ENCODE results near the gene MAP4K4. TPM values are rescaled to one million over a fixed set of nuclear protein-coding genes. Genes with fewer than 3 reads are reported as not detected.

The MAP4K4 gene
- total and polyA plus RNA-seq, 2 donors from 2014 or later, result 8.4 to 62.8 TPM

GRCh38 chr2:101775636-101776035 is 78.1 kb downstream of the MAP4K4 start:
- Histone ChIP-seq H3K9ac (ENCODE audit: low read length in 3 of 3) (peak overlapping the region in 1 of 3 donors; percentile 24), H3K4me1 (ENCODE audit: control insufficient read depth in 2 of 3, insufficient read depth in 2 of 3, low read depth in 1 of 3, low read length in 3 of 3) (peaks cover 0 to 22% (median 21%) of the 10 kb centered on the region in 3 donors), H3K9me3 (ENCODE audit: control insufficient read depth in 2 of 3, insufficient read depth in 1 of 3, low read length in 3 of 3) (no peaks in the 10 kb centered on the region), H3K4me3 (ENCODE audit: low read length in 3 of 3) (no peak overlapping the region), H3K36me3 (ENCODE audit: control insufficient read depth in 2 of 3, insufficient read depth in 3 of 3, low read length in 3 of 3) (no peaks in the 10 kb centered on the region), H3K27me3 (ENCODE audit: control insufficient read depth, insufficient read depth, low read length) (no peaks in the 10 kb centered on the region), H3K27ac (ENCODE audit: low read depth in 2 of 2, low read length in 2 of 2) (no peak overlapping the region)
- DNase-seq (peak in 1 of 5 donors; percentile 17), FAIRE-seq (no peak)
- intact Hi-C loops (cut with DNase I), result no loop called here
- TF ChIP-seq, protein P1, sequence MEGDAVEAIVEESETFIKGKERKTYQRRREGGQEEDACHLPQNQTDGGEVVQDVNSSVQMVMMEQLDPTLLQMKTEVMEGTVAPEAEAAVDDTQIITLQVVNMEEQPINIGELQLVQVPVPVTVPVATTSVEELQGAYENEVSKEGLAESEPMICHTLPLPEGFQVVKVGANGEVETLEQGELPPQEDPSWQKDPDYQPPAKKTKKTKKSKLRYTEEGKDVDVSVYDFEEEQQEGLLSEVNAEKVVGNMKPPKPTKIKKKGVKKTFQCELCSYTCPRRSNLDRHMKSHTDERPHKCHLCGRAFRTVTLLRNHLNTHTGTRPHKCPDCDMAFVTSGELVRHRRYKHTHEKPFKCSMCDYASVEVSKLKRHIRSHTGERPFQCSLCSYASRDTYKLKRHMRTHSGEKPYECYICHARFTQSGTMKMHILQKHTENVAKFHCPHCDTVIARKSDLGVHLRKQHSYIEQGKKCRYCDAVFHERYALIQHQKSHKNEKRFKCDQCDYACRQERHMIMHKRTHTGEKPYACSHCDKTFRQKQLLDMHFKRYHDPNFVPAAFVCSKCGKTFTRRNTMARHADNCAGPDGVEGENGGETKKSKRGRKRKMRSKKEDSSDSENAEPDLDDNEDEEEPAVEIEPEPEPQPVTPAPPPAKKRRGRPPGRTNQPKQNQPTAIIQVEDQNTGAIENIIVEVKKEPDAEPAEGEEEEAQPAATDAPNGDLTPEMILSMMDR (IDR thresholded peaks at IDR 0.05; ENCODE audit: borderline replicate concordance, extremely low read depth, insufficient read depth), result no peak

- DNase-seq (peak in 3 of 5 donors; percentile 34 to 50 (median 46)), FAIRE-seq (no peak)
- Histone ChIP-seq H3K27ac (ENCODE audit: low read depth in 2 of 2, low read length in 2 of 2) (no peak overlapping the region), H3K27me3 (ENCODE audit: control insufficient read depth, insufficient read depth, low read length) (no peaks in the 10 kb centered on the region), H3K9ac (ENCODE audit: low read length in 3 of 3) (no peak overlapping the region), H3K9me3 (ENCODE audit: control insufficient read depth in 2 of 3, insufficient read depth in 1 of 3, low read length in 3 of 3) (no peaks in the 10 kb centered on the region), H3K4me1 (ENCODE audit: control insufficient read depth in 2 of 3, insufficient read depth in 2 of 3, low read depth in 1 of 3, low read length in 3 of 3) (peaks cover 0 to 23% (median 21%) of the 10 kb centered on the region in 3 donors), H3K4me3 (ENCODE audit: low read length in 3 of 3) (no peak overlapping the region), H3K36me3 (ENCODE audit: control insufficient read depth in 2 of 3, insufficient read depth in 3 of 3, low read length in 3 of 3) (no peaks in the 10 kb centered on the region)
- intact Hi-C loops (cut with DNase I), result no loop called here
- TF ChIP-seq, protein P1 (IDR thresholded peaks at IDR 0.05; ENCODE audit: borderline replicate concordance, extremely low read depth, insufficient read depth), result no peak
Observed at GRCh38 chr2:101776172-101777043, 78.9 kb downstream of the MAP4K4 start.

DNA sequence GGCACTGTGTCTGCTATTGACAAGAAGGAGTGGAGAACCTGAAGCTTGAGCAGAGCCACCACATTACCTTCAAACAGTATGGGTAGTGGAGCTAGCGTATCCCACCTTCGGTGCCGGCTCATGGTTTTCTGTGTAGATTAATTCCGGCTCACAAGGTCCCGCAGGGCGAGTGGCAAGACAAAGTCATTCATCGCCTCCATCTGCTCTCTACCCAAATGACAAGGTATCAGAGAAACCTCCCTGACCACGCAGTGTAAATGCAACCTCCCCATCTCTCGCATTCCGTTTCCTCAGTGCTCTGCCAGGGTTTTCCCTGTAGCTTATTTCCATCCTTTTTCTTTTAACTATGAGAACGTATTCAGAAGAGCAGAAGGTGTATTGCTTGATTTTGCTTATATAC is 79.8 kb downstream of the MAP4K4 start:
- peaks cover 0 to 19% (median 16%) of the 10 kb centered on the region in 3 donors for H3K4me1 ChIP-seq (ENCODE audit: control insufficient read depth in 2 of 3, insufficient read depth in 2 of 3, low read depth in 1 of 3, low read length in 3 of 3)
- intact Hi-C loops (cut with DNase I), result no loop called here
- no peak for FAIRE-seq

More for the DNA sequence above, 79.8 kb downstream of the MAP4K4 start:
- no peak overlapping the region for H3K4me3 ChIP-seq (ENCODE audit: low read length in 3 of 3)
- no peaks in the 10 kb centered on the region for H3K27me3 ChIP-seq (ENCODE audit: control insufficient read depth, insufficient read depth, low read length)
- no peak overlapping the region for H3K9ac ChIP-seq (ENCODE audit: low read length in 3 of 3)
- no peak overlapping the region for H3K27ac ChIP-seq (ENCODE audit: low read depth in 2 of 2, low read length in 2 of 2)
- no peaks in the 10 kb centered on the region for H3K36me3 ChIP-seq (ENCODE audit: control insufficient read depth in 2 of 3, insufficient read depth in 3 of 3, low read length in 3 of 3)
- no peaks in the 10 kb centered on the region for H3K9me3 ChIP-seq (ENCODE audit: control insufficient read depth in 2 of 3, insufficient read depth in 1 of 3, low read length in 3 of 3)
- no peak for DNase-seq
- TF ChIP-seq, protein P1 (IDR thresholded peaks at IDR 0.05; ENCODE audit: borderline replicate concordance, extremely low read depth, insufficient read depth), result no peak

Data from kidney (tissue), 14 donors.